Measurements from ENCODE around the gene LSM5.

DNA sequence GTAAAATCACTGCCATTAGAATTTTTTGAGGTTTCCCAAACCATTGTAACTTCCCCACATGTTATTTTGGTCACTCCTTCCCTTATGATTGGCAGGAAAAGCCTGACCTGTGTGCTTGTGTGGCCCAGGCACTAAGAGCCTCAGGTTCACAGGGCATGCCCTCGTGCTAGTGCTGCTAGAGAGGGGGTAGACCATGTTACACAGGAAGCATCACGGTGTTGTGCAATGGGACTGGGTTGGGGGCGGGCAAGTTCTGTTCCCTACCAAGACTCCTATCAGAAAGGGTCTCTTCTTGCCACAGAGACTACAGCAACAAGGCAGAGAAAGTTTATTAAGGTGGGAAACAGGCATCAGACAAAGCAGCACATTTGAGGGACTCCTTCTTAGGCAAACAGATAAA lies 32.2 kb downstream of the LSM5 start:
- TF ChIP-seq, protein P1, sequence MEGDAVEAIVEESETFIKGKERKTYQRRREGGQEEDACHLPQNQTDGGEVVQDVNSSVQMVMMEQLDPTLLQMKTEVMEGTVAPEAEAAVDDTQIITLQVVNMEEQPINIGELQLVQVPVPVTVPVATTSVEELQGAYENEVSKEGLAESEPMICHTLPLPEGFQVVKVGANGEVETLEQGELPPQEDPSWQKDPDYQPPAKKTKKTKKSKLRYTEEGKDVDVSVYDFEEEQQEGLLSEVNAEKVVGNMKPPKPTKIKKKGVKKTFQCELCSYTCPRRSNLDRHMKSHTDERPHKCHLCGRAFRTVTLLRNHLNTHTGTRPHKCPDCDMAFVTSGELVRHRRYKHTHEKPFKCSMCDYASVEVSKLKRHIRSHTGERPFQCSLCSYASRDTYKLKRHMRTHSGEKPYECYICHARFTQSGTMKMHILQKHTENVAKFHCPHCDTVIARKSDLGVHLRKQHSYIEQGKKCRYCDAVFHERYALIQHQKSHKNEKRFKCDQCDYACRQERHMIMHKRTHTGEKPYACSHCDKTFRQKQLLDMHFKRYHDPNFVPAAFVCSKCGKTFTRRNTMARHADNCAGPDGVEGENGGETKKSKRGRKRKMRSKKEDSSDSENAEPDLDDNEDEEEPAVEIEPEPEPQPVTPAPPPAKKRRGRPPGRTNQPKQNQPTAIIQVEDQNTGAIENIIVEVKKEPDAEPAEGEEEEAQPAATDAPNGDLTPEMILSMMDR (IDR thresholded peaks at IDR 0.05): no peak
- TF ChIP-seq EZH2phosphoT487 (IDR thresholded peaks at IDR 0.05): no peak
- TF ChIP-seq EZH2 (IDR thresholded peaks at IDR 0.05): no peak
